Measurements from ENCODE around the gene KRTAP5-2. TPM values are rescaled to one million over a fixed set of nuclear protein-coding genes. Genes with fewer than 3 reads are reported as not detected.
A peak's percentile ranks its signal among the peaks of the same experiment; 100 is the strongest.

Gene KRTAP5-2
- total and polyA plus RNA-seq, 2 experiments from 2014 or later = not detected

- Histone ChIP-seq H3K27ac (no peak overlapping the region), H3K79me2 (ENCODE audit: insufficient read depth) (no peaks in the 10 kb centered on the region), H4K20me1 (ENCODE audit: insufficient read depth) (no peaks in the 10 kb centered on the region), H3K9me2 (ENCODE audit: insufficient read depth) (no peaks in the 10 kb centered on the region), H3K36me3 (ENCODE audit: low read depth) (no peaks in the 10 kb centered on the region), H3K9ac (no peak overlapping the region), H3F3A (ENCODE audit: insufficient read depth) (no peaks in the 10 kb centered on the region), H3K9me3 (ENCODE audit: low read depth) (no peaks in the 10 kb centered on the region), H3K4me2 (ENCODE audit: unreplicated experiment) (no peak overlapping the region), H2AFZ (no peak overlapping the region), H3K4me1 (ENCODE audit: insufficient read depth) (no peaks in the 10 kb centered on the region), H3K27me3 (replicated peaks; ENCODE audit: insufficient read depth) (peaks cover 4% of the 10 kb centered on the region; the same call in 1 of the 2 replicates), H3K4me3 (no peak overlapping the region)
- in situ Hi-C loops (cut with MboI) = no loop called here
- TF ChIP-seq EZH2phosphoT487 (IDR thresholded peaks at IDR 0.05; ENCODE audit: insufficient read depth, low read depth) (no peak), EZH2 (IDR thresholded peaks at IDR 0.05; ENCODE audit: insufficient read depth, poor library complexity, severe bottlenecking) (no peak)
- WGBS, 2 experiments (ENCODE audit: low coverage in 1 of 2, low lambda C conversion rate in 2 of 2, missing lambda C conversion rate in 2 of 2) = 76 to 79% methylated on average over 4 to 5 of the region's 5 CpGs
- no peak for DNase-seq
Observed at GRCh38 chr11:1565904-1566247, 32.2 kb downstream of the KRTAP5-2 start.

GRCh38 chr11:1565173-1565903 is 32.8 kb downstream of the KRTAP5-2 start:
- TF ChIP-seq EZH2phosphoT487 (IDR thresholded peaks at IDR 0.05; ENCODE audit: insufficient read depth, low read depth) (no peak), EZH2 (IDR thresholded peaks at IDR 0.05; ENCODE audit: insufficient read depth, poor library complexity, severe bottlenecking) (no peak)
- in situ Hi-C loops (cut with MboI) = no loop called here
- Histone ChIP-seq H3K36me3 (ENCODE audit: low read depth) (no peaks in the 10 kb centered on the region), H3K9me2 (ENCODE audit: insufficient read depth) (no peaks in the 10 kb centered on the region), H3K9me3 (ENCODE audit: low read depth) (no peaks in the 10 kb centered on the region), H3K27me3 (replicated peaks; ENCODE audit: insufficient read depth) (no peaks in the 10 kb centered on the region), H3K9ac (no peak overlapping the region), H3K4me3 (no peak overlapping the region), H3F3A (ENCODE audit: insufficient read depth) (no peaks in the 10 kb centered on the region), H3K4me1 (ENCODE audit: insufficient read depth) (no peaks in the 10 kb centered on the region), H3K4me2 (ENCODE audit: unreplicated experiment) (no peak overlapping the region), H3K79me2 (ENCODE audit: insufficient read depth) (no peaks in the 10 kb centered on the region), H3K27ac (no peak overlapping the region), H4K20me1 (ENCODE audit: insufficient read depth) (no peaks in the 10 kb centered on the region), H2AFZ (no peak overlapping the region)
- DNase-seq = no peak
- 66 to 80% methylated on average over 21 to 28 of the region's 28 CpGs for WGBS, 2 experiments (ENCODE audit: low coverage in 1 of 2, low lambda C conversion rate in 2 of 2, missing lambda C conversion rate in 2 of 2)

- Histone ChIP-seq H3K9me2 (ENCODE audit: insufficient read depth) (no peaks in the 10 kb centered on the region), H2AFZ (no peak overlapping the region)
Observed at GRCh38 chr11:1564535-1565172, 33.4 kb downstream of the KRTAP5-2 start.

GRCh38 chr11:1563697-1564534 is 34.2 kb downstream of the KRTAP5-2 start:
- Histone ChIP-seq H4K20me1 (ENCODE audit: insufficient read depth) (no peaks in the 10 kb centered on the region), H3K27me3 (replicated peaks; ENCODE audit: insufficient read depth) (no peaks in the 10 kb centered on the region), H3K27ac (no peak overlapping the region), H3K9me2 (ENCODE audit: insufficient read depth) (no peaks in the 10 kb centered on the region), H3K4me1 (ENCODE audit: insufficient read depth) (peaks cover 8% of the 10 kb centered on the region), H3K36me3 (ENCODE audit: low read depth) (no peaks in the 10 kb centered on the region), H3K79me2 (ENCODE audit: insufficient read depth) (no peaks in the 10 kb centered on the region), H3K4me2 (ENCODE audit: unreplicated experiment) (no peak overlapping the region), H2AFZ (no peak overlapping the region), H3K9ac (no peak overlapping the region), H3K9me3 (ENCODE audit: low read depth) (no peaks in the 10 kb centered on the region), H3K4me3 (no peak overlapping the region), H3F3A (ENCODE audit: insufficient read depth) (no peaks in the 10 kb centered on the region)
- no peak for DNase-seq
- no peak for TF ChIP-seq EZH2phosphoT487 (IDR thresholded peaks at IDR 0.05; ENCODE audit: insufficient read depth, low read depth)
- TF ChIP-seq EZH2 (IDR thresholded peaks at IDR 0.05; ENCODE audit: insufficient read depth, poor library complexity, severe bottlenecking) = no peak
- WGBS, 2 experiments (ENCODE audit: low coverage in 1 of 2, low lambda C conversion rate in 2 of 2, missing lambda C conversion rate in 2 of 2) = 72 to 74% methylated on average over 27 to 29 of the region's 29 CpGs
- in situ Hi-C loops (cut with MboI) = no loop called here

More at GRCh38 chr11:1564535-1565172, 33.4 kb downstream of the KRTAP5-2 start:
- H3K9ac ChIP-seq = no peak overlapping the region
- in situ Hi-C loops (cut with MboI) = no loop called here
- H4K20me1 ChIP-seq (ENCODE audit: insufficient read depth) = no peaks in the 10 kb centered on the region
- no peak overlapping the region for H3K4me3 ChIP-seq
- no peaks in the 10 kb centered on the region for H3K79me2 ChIP-seq (ENCODE audit: insufficient read depth)
- peaks cover under 1% of the 10 kb centered on the region; the same call in 1 of the 2 replicates for H3K4me1 ChIP-seq (ENCODE audit: insufficient read depth)
- H3K9me3 ChIP-seq (ENCODE audit: low read depth) = no peaks in the 10 kb centered on the region
- no peak overlapping the region for H3K27ac ChIP-seq
- H3K4me2 ChIP-seq (ENCODE audit: unreplicated experiment) = no peak overlapping the region
- H3F3A ChIP-seq (ENCODE audit: insufficient read depth) = no peaks in the 10 kb centered on the region
- no peaks in the 10 kb centered on the region for H3K36me3 ChIP-seq (ENCODE audit: low read depth)
- DNase-seq = peak; percentile 72
- no peaks in the 10 kb centered on the region for H3K27me3 ChIP-seq (replicated peaks; ENCODE audit: insufficient read depth)
- WGBS, 2 experiments (ENCODE audit: low coverage in 1 of 2, low lambda C conversion rate in 2 of 2, missing lambda C conversion rate in 2 of 2) = 39 to 44% methylated on average over 15 to 16 of the region's 16 CpGs
- TF ChIP-seq EZH2phosphoT487 (IDR thresholded peaks at IDR 0.05; ENCODE audit: insufficient read depth, low read depth) (no peak), EZH2 (IDR thresholded peaks at IDR 0.05; ENCODE audit: insufficient read depth, poor library complexity, severe bottlenecking) (no peak)
